SKM-1 treated with dmso at 0.1 percent for 144 hours (cell line): ENCODE data around the gene CACNA1E.

Experiments
- DNase-seq: peaks from one replicate; lab custom pipeline; 2025; ENCODE audit not compliant: unreplicated experiment; lab: John Stamatoyannopoulos, UW

CACNA1E gene

GRCh38 chr1:181482521-181483284 lies 614 bp upstream of the CACNA1E start:
- DNase-seq: no peak

GRCh38 chr1:181484821-181485220 lies 1.5 kb downstream of the CACNA1E start:
- no peak for DNase-seq

DNA sequence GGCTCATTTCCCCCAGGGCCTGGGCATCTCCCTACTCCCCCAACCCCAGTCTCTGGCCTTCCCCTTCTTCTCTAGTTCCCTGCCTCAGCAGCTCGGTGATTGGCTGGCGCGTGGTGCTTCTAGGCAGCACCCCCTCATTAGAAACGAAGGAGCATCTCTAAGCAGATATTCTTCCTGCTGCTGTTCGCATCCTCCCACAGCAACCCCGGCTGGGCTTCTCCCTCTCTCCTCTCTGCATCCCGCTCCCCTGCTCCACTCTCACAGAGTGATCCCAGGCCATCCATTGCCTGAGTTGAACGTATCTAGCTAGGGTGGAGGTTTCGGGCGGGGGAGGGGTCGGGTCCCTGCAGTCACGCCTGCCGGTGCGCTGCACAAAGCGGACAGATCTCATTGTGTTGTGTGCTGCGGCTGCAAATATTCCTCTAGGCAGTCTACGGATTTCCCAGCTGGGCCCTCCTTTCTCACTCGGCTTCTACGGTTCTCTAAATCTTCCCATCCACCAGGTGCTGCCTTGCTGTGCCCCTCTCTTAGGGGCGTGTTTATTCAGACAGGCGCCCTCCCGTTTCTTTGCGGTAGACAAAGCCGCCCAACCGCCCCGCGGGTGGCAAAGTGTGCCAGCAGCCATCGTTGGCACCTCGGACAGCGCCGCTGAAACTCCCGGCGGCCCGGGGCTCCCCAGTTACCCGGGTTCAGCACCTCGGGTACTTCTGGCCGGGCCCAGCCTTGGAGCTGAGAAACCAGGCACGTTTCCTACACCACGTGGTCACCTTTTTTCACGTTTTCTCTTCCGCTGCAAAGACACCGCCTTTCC lies 2.2 kb downstream of the CACNA1E start:
- no peak for DNase-seq

DNA sequence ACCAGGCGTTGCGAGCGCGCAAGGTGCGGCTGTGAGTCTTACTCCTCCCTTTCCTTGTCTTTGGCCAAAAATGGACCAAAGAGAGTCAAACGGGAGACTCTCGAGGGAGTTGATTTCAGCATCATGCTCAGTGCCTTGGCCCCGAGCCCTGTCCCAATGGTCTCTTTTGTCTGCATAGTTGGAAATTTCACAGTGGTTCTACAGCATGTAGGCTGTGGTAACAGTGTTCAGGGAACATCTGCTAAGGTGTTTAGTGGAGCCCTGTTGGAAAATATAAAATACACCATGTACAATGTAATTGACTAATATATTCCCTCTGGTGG lies 2.7 kb downstream of the CACNA1E start:
- DNase-seq: no peak

GRCh38 chr1:181488866-181489265 lies 5.5 kb downstream of the CACNA1E start:
- no peak for DNase-seq

DNA sequence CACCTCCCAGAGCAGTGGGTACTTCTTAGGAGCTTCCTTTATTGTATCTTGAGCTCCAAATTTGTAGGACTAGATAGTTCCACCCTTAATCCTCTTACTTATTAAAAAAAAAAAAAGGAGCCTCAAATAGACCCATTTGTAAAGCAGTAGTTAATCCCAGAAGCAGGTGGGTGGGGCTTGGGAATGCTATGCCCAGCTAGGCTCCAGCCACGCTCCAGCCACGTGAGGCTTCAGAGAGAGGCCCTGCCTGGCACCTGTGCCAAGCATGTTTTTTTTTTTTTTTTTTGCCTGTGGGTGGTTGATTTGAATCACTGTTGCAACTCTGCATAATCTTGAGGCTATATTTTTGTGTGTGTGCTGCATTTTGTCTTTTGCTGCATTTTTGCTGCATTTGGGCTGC lies 7.0 kb downstream of the CACNA1E start:
- no peak for DNase-seq

- DNase-seq: no peak
Measured at GRCh38 chr1:181490740-181491712, 7.7 kb downstream of the CACNA1E start.

- DNase-seq: no peak
Measured at GRCh38 chr1:181493166-181493565, 9.8 kb downstream of the CACNA1E start.

DNA sequence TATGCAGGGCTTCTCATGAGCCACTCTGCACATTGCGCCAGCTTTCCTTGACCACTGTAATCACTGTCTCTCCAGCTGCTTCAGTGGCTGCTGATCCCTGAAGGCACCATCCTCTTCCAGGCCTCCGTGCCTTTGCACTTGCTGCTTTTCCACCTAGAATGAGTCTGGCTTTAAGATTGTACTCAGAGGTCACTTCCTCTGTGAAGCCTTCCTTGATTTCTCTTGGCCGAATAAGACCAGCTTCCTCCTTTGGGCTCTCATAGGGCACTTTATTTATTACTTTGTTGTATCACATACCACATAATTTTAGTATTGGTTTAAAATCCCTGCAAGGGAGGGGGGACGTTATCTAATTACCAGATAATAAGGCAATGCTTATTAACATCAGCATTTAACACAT lies 10.6 kb downstream of the CACNA1E start:
- no peak for DNase-seq

GRCh38 chr1:181496759-181497158 lies 13.4 kb downstream of the CACNA1E start:
- no peak for DNase-seq

DNA sequence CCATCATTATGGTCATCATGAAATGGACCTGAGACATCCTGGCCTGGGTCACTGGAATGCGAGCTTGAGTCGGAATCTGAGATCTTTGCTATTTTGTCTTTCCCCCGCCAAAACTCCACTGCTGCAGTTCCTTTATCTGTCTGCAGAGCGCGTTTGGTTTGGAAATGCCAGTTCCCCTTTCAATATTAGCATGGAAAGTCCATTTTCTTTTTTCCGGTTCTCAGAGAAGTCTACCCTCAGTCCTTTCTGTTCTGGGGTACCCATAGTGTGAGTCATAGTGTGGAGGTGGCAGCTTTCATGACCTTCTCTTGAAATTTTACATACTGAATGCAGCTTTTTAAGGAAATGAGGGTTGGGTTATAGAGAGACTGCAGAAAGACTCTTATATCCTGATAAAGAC lies 14.6 kb downstream of the CACNA1E start:
- no peak for DNase-seq

GRCh38 chr1:181499825-181500224 lies 16.5 kb downstream of the CACNA1E start:
- no peak for DNase-seq

DNA sequence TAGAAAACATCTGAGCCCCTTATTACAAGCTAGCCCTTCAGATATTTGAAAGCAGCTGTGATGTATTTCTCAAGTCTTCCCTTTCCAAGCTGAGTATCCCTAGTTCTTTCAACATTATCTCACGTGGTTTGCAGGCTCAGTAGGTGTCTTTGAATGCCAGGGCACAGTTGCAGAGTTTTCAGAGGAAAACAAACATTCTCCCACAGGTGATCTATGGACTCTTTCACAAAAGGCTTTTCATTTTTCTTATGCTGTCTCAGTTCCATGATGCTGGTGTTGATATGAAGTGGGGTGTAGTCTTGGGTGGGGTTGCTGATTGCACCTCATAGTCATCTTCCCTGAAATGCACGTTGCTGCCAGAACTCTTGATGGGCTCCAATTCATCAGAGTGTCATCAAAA lies 17.3 kb downstream of the CACNA1E start:
- DNase-seq: no peak

GRCh38 chr1:181501612-181502011 lies 18.3 kb downstream of the CACNA1E start:
- DNase-seq: no peak

DNA sequence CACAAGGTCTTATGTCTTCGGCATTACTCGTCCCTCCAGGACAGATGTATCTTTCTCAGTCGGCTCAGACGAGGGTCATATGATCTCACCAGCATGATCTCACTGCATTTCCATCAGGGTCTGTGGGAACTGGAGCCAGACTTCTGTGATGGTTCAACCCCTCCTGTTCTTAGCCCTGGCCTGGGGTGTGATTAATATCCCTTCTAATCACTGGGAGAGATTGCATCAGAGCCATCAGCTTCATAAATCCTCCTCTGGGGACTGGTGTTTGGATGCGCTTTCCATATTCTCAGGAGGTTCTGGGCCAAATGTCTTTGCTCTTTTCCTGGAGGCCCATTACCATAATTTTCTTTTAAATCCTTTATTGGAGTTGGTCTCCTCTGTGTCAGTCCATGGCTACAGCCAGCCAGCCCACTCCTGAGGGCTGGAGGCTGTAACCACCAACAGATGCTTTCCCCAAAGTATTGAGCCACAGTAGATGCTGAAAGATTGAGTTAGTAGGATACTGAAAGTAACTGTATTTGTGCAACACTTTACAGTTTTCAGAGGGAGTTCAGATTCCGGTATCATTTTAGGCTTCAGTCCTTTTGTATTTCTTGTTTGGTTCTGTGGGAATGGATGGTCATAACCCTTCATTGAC lies 20.0 kb downstream of the CACNA1E start:
- DNase-seq: peak; percentile 69

DNA sequence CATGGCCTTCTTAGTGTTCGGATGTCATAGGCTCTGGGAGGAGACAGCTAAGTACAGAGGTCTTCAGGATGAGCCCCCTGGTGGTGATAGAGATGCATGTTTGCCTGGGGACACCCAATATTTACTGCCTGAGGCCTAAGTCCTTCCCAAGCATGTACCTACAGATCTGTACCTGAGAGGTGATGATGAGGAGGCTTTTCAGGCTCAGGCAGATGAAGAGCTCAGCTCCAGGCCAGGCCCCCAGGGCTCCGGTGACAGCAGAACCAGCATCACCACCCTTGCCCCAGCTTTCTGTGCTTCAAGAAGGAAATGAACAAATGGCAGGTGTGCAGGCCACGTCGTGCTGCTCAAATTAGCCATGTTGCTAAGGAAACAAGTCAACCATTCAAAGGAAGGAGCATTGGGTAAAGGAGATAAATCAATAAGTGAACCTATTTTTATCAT lies 21.1 kb downstream of the CACNA1E start:
- peak; percentile 87 for DNase-seq

DNA sequence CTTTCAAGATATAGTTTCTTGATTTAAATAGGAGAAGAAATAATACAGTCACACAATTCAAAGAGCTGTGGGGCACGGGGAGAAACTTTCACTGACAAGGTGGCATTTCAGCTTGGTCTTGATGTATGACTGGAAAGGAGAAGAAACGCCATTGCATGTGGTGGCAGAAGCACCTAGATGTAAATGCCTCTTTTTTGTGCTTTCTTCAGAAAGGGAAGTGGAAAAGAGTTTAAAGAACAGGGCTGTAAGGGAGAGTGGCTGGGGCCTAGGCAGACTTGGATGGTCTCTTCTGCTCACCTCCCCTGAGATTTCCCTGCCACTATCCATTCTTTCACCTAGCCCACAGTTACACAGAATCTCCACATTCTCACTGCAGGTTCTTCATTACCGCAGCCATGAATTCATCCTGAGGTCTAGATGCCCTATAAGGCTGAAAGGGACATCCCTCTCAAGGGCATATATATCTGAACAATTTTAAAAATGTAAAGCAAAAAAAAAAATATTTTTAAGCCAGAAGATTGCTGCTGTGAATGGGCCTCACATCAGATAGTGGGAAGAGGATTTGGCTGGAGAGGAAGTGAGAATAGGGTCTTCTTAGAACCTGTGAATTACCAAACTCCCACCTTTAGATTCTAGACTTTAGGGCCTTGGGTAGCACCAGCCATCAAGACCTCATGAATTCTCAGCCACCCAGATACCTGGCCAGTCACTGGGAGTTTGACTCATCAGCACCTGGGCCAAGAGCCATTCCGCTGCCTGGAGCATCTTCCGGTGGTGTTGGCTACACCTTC lies 23.4 kb downstream of the CACNA1E start:
- DNase-seq: peak; percentile 74

- no peak for DNase-seq
Measured at GRCh38 chr1:181508486-181509165, 25.3 kb downstream of the CACNA1E start.

- no peak for DNase-seq
Measured at GRCh38 chr1:181513786-181514297, 30.5 kb downstream of the CACNA1E start.
